ENCODE measurements around the gene UGT1A10. TPM values are rescaled to one million over a fixed set of nuclear protein-coding genes. Genes with fewer than 3 reads are reported as not detected.

The UGT1A10 gene
- total RNA-seq, 1 donor from 2014 or later = not detected

DNA sequence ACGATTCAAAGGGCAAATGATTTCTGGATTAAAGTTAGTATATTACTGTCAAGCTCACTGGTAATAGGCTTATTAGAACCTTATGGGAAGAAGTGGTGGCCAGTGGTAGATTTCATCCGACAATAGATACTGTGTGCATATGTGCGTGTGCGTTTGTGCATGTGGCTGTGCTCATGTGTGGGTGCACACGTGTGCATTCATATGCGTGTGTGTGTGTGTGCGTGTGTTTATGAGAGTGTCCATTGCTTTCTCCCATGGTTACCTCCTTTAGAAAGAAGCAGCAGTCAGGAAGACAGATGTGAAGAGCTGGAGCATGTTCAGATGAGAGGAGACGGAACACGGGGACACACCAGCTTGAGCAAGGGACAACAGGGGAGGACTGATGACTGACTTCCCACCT is 133.0 kb downstream of the UGT1A10 start:
- no peak for DNase-seq (ENCODE audit: extremely low spot score, unreplicated experiment)
- Mint-ChIP-seq H3K27me3 (peaks cover 23% of the 10 kb centered on the region), H3K4me3 (no peak overlapping the region), H3K36me3 (no peaks in the 10 kb centered on the region), H3K27ac (no peak overlapping the region), H3K9me3 (no peaks in the 10 kb centered on the region), H3K4me1 (ENCODE audit: unreplicated experiment) (no peaks in the 10 kb centered on the region)
- TF ChIP-seq, protein P1, sequence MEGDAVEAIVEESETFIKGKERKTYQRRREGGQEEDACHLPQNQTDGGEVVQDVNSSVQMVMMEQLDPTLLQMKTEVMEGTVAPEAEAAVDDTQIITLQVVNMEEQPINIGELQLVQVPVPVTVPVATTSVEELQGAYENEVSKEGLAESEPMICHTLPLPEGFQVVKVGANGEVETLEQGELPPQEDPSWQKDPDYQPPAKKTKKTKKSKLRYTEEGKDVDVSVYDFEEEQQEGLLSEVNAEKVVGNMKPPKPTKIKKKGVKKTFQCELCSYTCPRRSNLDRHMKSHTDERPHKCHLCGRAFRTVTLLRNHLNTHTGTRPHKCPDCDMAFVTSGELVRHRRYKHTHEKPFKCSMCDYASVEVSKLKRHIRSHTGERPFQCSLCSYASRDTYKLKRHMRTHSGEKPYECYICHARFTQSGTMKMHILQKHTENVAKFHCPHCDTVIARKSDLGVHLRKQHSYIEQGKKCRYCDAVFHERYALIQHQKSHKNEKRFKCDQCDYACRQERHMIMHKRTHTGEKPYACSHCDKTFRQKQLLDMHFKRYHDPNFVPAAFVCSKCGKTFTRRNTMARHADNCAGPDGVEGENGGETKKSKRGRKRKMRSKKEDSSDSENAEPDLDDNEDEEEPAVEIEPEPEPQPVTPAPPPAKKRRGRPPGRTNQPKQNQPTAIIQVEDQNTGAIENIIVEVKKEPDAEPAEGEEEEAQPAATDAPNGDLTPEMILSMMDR (conservative IDR thresholded peaks at IDR 0.05) = no peak

DNA sequence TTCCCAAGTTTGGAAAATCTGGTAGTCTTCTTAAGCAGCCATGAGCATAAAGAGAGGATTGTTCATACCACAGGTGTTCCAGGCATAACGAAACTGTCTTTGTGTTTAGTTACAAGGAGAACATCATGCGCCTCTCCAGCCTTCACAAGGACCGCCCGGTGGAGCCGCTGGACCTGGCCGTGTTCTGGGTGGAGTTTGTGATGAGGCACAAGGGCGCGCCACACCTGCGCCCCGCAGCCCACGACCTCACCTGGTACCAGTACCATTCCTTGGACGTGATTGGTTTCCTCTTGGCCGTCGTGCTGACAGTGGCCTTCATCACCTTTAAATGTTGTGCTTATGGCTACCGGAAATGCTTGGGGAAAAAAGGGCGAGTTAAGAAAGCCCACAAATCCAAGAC is 135.9 kb downstream of the UGT1A10 start:
- DNase-seq (ENCODE audit: extremely low spot score, unreplicated experiment) = no peak
- Mint-ChIP-seq H3K4me3 (no peak overlapping the region), H3K27ac (no peak overlapping the region), H3K36me3 (no peaks in the 10 kb centered on the region), H3K27me3 (peaks cover 14% of the 10 kb centered on the region), H3K4me1 (ENCODE audit: unreplicated experiment) (no peaks in the 10 kb centered on the region), H3K9me3 (peaks cover 3% of the 10 kb centered on the region)
- TF ChIP-seq, protein P1 (conservative IDR thresholded peaks at IDR 0.05) = no peak

DNA sequence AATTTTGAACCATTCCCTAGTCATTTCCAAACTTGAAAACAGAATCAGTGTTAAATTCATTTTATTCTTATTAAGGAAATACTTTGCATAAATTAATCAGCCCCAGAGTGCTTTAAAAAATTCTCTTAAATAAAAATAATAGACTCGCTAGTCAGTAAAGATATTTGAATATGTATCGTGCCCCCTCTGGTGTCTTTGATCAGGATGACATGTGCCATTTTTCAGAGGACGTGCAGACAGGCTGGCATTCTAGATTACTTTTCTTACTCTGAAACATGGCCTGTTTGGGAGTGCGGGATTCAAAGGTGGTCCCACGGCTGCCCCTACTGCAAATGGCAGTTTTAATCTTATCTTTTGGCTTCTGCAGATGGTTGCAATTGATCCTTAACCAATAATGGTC is 136.3 kb downstream of the UGT1A10 start:
- no peak overlapping the region for H3K4me3 Mint-ChIP-seq
- H3K27ac Mint-ChIP-seq = no peak overlapping the region
- H3K9me3 Mint-ChIP-seq = peaks cover 3% of the 10 kb centered on the region

DNA sequence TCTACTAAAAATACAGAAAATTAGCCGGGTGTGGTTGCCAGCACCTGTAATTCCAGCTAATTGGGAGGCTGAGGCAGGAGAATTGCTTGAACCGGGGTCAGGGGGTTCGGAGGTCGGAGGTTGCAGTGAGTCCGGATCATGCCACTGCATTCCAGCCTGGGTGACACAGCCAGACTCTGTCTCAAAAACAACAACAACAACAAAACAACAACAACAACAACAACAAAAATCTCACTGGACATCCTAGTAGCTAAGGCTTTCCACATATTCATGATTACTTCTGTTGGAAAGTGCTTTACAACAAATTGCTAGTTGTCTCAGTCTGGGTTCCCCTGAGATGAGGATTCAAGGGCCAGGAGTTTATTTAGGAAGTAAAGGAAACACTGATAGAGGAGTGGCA is 137.6 kb downstream of the UGT1A10 start:
- H3K4me1 Mint-ChIP-seq (ENCODE audit: unreplicated experiment) = no peaks in the 10 kb centered on the region
- peaks cover 23% of the 10 kb centered on the region for H3K27me3 Mint-ChIP-seq
- no peak for DNase-seq (ENCODE audit: extremely low spot score, unreplicated experiment)
- H3K36me3 Mint-ChIP-seq = no peaks in the 10 kb centered on the region
- no peak overlapping the region for H3K4me3 Mint-ChIP-seq
- TF ChIP-seq, protein P1 (conservative IDR thresholded peaks at IDR 0.05) = no peak
- H3K9me3 Mint-ChIP-seq = peaks cover 3% of the 10 kb centered on the region
- no peak overlapping the region for H3K27ac Mint-ChIP-seq

More for the DNA sequence above, 136.3 kb downstream of the UGT1A10 start:
- TF ChIP-seq, protein P1 (conservative IDR thresholded peaks at IDR 0.05) = no peak
- Mint-ChIP-seq H3K36me3 (no peaks in the 10 kb centered on the region), H3K4me1 (ENCODE audit: unreplicated experiment) (no peaks in the 10 kb centered on the region), H3K27me3 (peaks cover 18% of the 10 kb centered on the region)
- DNase-seq (ENCODE audit: extremely low spot score, unreplicated experiment) = no peak

DNA sequence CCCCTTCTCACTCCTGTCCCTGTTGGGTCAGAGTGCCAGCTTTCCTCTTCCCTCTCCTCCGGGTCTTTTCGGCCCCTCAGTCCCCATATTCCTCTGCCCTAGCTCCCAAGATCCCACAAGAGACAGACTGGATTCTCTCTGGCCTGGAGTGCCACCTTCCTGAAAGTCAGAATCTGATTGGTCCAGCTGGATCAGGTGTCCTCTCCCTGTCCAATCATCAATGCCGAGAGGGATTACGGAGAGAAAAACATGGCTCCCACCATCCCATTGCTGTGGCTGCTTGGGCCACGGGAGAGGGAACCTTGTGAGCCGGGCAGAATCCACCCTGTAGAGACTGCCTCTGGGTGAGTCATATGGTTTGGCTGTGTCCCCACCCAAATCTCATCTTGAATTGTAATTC is 139.2 kb downstream of the UGT1A10 start:
- no peaks in the 10 kb centered on the region for H3K4me1 Mint-ChIP-seq (ENCODE audit: unreplicated experiment)
- no peaks in the 10 kb centered on the region for H3K36me3 Mint-ChIP-seq
- no peak overlapping the region for H3K27ac Mint-ChIP-seq
- H3K4me3 Mint-ChIP-seq = no peak overlapping the region
- TF ChIP-seq, protein P1 (conservative IDR thresholded peaks at IDR 0.05) = no peak
- no peak for DNase-seq (ENCODE audit: extremely low spot score, unreplicated experiment)
- H3K9me3 Mint-ChIP-seq = peaks cover 3% of the 10 kb centered on the region
- peaks cover 26% of the 10 kb centered on the region for H3K27me3 Mint-ChIP-seq

DNA sequence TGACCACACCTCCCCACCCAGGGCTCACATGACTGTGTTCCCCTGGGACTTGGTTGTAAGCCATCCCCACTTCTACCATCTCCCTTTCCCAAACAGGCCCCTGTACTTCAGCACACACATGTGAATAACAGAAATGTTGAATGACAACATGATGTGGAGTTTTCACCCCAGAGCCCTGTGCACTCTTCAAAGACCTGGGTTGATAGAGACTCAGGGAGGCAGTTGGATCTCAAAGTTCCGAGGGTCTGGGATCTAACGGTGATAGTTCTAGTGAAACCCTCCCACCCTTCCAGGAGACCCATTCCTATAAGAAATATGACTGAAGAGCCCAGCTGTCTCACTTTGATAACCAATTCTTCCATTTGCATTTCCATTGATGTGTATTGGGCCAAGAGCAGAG is 141.8 kb downstream of the UGT1A10 start, which contains the start of gene MROH2A:
TSS of gene MROH2A (plus strand) at position 301 of the 400 bp plus-strand sequence. CDS start 1,029 bp downstream, outside the sequence.
- Mint-ChIP-seq H3K36me3 (no peaks in the 10 kb centered on the region), H3K4me1 (ENCODE audit: unreplicated experiment) (no peaks in the 10 kb centered on the region), H3K4me3 (no peak within 1 kb of the TSS), H3K27me3 (peaks cover 27% of the 10 kb centered on the region), H3K27ac (no peak within 1 kb of the TSS), H3K9me3 (peaks cover 3% of the 10 kb centered on the region)
- TF ChIP-seq, protein P1 (conservative IDR thresholded peaks at IDR 0.05) = no peak
- DNase-seq (ENCODE audit: extremely low spot score, unreplicated experiment) = no peak
